ENCODE data around the gene SSBP4.

Gene SSBP4

DNA sequence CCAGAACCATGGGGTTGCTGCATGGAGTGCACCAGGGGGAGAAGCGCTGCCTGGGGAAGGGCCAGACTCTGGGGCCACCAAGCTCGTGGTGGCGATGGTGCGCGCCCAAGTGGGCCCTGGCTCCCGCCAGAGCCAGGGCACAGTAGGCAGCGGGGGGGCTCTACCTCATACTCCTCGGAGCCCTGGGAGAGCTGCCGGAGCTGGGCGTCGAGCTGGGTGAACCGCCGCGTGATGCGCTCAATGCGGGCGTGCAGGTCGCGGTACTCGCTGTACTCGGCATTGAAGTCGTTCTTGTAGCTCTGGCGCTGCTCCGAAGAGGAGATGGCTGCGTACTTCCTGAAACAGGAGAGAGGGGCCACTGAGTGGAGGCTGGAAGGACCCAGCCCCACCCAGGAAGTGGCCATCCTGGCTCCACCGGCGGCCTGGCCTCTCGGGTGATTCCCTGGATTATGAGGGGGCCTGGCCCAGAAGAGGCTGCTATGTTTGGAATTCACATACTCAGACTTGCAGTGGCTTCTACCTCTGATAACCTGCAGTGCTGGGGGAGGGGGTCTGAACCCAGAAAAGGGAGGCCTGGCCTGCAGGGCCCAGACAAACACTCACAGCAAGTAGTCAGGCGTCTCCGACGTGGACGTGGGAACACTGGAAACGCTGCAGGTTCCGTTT, 27.1 kb downstream of the SSBP4 start:
- DNase-seq, result no peak

DNA sequence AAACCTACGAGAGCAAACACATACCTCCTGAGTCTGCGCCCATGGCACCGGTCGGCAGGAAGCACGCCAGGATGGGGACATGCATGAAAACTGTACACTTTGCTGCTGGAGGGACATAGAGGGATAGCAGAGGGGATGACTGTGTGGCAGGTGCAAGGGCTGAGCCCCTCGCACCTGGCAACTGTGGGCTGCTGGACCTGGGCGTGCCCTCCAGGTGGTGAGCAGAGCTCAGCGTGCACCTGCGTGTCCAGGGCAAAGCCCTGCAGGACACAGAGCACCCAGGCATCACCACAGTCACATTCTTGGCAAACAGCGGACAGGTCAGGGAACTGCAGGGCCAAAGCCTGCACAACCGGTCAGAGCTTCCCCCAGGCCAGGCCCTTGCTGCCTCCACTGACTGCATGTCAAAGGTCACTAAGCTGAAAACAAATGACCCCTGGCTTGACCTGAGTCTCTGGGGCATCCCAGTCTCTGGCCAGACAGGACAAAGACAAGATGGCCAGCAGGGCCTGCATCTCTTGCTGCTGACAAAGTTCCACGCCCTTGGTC, 27.7 kb downstream of the SSBP4 start:
- no peak for DNase-seq

DNA sequence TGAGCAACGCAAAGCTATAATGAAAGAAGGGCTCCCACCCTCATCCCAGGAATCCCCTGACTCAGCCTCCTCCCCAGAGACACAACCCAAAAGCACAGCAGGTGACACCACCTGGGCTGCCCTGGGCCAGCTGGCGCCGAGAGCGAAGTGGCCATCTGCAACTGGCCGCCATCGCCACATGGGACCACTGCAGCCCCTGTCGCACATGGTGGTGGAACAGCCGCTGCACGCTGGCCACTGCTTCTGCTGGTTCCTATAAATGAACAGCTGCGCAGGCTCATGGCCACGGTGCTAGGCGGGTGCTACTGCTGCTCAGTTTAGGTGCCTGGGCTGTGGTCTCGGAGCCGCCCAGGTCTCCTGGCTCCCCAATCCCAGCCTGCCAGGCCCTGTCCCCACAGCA, 30.4 kb downstream of the SSBP4 start:
- no peak for DNase-seq

DNA sequence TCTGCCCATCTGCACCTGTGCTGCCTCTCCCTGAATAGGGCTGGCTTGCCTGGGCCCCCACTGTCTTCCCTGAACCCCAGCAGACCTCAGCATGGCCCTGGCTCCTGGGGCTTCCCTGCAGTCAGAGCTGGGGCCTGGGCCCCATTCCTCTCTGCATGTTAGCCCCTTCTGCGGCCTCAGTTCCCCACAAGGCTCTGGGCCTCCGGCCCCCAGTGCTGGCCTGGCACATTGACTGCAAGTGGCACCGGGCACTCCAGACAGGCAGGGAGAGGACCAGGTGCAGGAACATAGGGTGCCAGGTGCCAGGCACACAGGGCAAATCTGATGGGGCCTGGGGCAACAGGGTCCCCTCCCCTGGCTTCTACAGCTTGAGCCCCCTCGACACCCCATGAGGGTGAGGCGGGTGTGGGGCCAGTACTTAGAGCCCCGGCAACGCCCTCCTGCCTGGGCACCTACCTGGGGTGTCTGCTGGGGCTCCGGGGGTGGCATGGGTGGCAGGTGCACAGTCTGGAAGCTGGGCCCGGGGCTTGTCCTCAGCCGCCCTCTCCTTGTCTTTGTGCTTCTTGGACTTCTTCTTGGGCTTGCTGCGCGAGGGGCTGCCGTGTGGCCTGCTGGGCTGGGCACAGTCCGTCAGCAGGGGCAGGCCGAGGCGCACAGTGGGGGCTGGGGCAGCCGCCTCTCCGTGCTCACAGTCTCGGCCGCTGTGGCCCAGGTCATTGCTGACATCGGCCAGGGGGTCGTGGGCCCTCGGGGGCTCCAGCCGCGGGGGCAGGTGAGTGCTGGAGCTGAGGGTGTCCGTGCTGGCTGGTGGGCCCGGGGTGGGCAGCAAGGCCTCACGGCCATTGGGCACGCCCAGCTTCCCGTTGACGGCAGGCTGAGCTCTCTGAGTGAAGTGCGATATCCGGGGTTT, 31.1 kb downstream of the SSBP4 start:
- DNase-seq, result no peak

DNA sequence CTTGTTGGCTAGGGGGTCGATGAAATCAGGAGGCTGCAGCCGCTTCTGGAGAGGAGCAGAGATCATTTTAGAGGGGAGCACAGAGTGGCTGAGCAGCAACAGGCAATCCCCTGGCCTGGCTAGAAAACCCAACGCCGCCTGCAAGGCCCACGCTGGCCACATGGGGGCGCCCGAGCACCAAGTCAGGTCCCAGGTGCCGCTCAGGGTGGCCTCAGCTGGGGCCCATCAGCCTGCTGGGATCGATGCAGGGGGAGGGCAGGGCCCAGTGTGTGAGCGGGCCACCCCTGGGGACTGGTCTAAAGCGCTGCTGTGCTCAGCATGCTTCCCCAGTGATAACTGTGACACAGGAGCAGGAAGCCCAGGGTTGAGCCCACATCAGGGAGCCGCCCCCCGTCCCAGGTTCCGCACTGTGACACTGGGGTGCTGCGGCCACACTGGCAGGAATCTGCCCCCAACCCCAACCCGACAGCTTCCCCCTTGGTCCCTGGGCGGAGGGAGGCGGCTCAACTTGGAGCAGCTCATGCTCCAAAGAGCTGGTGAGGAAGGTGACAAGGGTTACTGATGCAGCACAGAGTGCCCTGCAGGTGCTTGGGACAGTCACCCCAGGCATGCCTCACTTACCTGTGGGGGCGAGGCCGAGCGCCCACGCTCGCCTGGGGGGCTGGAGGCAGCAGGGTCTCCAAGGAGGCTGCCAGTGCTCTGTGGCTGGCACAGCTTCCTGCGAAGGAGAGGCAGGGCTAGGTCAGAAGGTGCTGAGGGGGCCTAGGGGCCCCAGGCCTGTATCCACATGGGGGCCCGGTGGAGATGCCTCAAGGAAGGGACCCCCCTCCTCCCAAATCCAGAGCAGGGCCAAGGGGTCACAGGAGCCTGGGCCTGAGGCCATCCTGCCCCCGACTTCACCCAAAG, 32.0 kb downstream of the SSBP4 start:
- peak; percentile 96 for DNase-seq

DNA sequence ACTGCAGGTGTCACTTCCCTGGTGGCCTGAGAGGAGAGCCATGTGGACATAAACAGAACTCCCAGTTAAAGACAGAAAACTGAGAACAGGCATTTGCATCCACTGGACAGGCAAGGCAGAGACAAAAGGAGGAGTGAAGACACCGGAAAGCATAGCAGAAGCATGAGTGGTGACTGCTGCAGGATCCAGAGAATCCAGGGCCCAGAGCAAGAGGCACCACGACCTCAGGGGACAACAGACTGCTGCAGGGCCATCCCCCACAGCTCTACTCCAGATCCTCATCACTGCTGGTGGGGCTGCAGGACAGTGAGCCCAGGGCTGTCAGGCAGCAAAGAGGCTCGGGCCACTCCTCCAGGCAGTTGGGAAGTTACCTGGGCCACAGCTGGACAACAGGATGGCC, 33.2 kb downstream of the SSBP4 start:
- DNase-seq, result no peak

DNA sequence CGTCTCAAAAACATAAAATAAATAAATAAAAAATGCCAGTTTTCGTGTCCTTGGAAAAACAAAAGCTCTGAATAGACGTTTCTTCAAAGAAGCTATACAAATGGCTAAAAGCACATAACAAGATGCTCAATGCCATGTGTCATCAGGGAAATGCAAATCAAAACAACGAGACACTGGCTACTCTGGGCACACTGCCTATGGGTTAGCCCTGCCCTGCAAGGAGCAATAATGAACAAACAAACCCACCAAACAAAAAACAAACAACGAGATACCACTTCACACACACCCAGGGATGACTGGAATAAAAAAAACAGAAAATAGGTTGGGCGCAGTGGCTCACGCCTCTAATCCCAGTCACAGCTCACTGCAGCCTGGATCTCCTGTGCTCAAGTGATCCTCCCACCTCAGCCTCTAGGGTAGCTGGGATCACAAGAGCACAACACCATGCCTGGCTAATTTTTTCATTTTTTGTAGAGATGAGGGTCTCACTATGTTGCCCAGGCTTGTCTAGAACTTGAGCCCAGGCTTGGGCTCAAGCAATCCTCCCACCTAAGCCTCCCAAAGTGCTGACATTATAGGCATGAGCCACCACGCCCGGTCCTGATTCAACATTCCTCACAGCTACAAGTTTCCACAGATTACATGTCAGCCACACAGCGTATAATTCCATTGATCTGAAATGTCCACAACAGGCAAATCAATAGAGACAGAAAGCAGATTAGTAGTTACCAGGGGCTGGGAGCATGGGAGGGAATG, 34.2 kb downstream of the SSBP4 start:
- no peak for DNase-seq

DNA sequence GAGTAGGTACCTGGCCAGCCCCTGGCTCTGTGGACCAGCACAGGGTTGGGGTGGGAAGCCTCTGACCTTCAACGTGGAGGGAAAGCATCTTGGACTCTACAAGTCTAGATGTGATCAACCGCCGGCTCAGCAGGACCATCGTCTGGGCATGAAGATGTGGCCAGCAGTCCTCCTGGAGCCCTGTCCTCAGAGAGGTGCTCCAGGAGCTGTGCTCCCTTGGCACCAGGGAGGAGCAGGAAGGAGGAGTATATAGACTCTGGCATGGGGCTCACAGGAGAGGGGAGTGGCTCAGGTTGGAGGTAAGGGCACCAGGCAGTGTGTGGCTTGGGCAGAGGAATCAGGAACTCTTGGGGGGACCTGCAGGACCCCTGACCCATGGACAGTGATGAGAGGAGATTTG, 37.1 kb downstream of the SSBP4 start:
- no peak for DNase-seq

DNA sequence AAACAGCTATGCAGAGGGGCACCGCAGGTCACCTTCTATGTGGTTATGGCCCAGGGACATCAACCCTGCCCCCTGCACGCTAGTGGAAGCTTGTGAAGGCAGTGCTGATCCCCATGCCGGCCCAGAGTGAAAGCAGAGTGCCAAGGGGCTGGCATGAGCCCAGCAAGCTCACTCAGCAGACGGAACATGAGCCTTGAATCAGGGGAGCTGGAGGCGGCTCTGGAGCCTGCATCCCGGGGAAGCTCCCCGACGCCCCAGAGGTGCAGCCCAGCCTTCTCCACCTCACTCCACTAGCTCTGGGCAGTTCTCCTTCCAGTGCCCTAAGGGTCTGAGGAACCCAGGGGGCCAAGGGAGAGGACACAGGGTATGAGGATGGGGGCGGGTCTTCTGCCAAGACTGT, 37.8 kb downstream of the SSBP4 start:
- no peak for DNase-seq

DNA sequence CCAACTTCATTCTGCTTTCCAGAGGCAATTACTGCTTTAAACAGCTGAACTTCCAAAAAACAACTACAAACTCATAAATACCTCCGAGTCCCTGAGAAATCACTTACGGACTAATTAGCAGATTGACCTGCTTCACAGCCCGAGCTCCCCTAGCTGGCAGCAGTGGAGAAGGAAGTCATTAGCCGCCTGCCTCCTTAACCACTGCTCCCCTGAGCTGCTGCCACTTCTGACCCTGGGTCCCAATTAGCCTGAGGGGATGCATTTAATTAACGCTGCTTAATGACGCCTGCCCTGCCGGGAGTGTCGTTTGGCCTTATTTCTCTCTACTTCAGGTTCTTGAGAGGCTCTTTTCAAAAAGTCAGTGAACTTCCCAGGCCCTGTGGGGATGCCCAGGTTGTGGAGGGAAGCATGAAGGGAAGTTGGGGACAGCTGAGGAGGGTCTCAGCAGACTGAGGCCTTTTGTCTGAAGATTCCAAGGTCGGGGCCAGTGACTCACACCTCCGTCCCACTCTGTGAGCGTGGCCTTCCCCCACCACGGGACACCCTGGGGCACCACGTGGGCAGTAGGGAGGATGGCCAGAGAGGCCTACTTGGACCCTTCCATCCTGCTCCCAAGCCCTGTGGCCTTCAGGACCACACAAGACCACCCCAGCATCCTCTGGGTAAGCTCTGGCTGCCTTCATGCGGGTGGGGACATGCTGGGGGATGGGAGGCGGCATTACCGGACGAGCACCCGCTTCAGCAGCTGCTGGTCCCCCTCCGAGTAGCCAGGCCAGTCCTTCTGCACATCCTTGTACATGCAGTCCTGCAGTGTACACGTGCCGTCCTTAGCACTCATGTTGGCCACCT, 38.5 kb downstream of the SSBP4 start:
- DNase-seq, result no peak

DNA sequence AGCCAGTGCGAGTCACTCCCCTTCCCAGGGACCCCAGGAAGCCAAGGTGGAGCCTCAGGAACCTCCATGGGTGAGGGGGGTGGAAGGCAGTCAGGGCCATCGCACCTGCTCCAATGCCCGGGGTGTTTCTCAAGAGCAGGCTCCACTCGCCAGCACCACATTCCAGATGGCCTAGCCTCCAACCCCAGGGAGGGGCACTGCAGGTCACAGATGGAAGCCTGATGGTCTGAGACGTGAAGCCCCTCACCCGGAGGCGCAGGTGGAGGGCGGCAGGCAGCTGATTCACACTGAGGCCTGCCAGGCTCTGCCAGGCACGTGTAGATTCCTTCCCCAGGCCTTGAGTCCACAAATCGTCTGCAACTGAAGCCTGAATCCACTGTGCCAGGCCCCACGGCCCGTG, 41.7 kb downstream of the SSBP4 start:
- DNase-seq, result no peak

DNA sequence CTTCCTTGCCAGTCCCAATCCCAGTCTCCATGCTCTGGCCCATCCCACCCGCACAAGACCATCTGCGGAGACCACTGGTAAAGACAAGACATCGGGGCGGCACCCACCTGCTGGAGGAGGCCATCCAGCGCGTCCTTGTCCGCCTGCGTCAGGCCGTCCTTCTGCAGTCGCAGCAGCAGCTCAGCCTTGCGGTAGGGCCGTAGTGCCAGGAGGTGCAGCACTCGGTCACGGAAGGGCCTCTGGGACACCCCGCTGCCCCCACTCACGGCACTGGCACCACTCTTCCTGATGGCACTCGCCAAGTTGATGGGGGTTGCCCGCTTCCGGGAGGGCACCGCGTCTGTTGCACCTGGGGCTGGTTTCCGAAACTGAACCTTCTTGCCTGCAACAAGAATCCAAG, 42.3 kb downstream of the SSBP4 start:
- DNase-seq, result no peak

DNA sequence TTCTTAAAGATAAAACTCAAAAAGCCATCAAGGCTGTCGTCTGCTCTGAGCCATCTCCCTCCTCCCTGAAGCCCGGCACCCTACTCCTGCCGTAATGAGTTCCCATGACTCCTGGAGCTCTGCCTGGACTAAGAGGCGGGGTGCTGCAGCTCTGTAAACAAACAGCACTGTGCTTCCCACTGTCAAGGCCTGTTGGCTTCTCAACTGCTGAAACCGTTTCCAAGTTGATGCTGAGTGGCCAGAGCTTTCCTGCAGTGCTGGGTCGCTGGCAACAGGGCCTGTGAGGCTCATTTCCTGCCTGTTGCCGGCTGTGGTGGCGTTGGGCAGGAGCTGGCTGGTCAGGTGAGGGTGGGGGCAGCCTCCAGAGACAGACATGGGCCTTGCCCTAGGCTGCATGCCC, 45.4 kb downstream of the SSBP4 start:
- DNase-seq, result no peak

DNA sequence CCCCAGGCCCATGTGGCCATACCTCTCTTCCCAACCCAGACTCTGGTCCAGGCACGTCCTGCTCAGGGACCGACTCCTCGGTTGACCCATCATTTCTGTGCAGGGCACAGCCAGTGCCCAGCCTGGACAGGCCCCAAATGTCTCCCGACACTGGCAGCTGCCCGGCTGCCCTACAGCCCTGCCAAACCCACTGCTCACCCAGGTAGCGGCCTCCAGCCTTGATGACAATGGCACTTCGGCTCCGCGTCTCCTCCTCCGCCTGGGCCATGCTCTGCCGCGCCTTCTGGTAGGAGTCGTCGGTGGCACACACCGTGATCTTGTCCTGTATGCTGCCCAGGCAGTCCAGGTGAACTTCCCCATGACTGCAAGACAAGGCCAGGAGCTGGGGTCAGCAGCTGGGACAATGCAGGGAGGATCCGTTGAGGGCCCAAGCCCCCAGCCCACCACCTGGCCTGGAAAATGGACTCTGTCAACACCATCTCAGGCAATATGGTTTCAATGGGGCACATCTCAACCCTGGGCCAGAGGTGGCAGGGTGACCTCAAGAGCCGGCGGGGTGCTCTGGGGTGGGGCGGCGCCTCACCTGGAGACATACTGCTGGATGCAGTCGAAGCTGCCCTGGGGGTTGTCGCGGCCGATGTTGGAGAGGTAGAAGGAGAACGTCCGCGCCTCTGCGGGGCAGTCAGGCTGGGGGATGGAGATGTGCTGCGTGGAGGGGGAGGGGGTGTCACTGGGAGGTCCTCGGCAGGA, 46.2 kb downstream of the SSBP4 start:
- no peak for DNase-seq

DNA sequence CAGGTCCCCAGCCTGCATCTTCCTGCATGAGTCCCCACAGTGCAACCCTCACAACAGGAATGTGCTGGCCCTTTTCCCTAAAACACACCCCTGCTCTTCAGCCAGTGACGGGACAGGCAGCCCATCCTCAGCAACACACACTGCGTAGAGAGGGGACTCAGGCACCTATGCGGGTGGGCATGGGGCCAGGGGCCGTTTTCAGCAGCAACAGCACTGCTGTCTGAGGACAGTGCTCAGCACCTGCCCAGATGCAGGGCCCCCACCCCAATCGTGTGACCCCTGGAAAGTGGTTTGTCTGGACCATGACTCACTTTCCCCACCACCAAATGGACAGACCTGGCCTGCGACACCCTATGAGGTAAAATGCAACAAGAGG, 46.8 kb downstream of the SSBP4 start:
- no peak for DNase-seq

DNA sequence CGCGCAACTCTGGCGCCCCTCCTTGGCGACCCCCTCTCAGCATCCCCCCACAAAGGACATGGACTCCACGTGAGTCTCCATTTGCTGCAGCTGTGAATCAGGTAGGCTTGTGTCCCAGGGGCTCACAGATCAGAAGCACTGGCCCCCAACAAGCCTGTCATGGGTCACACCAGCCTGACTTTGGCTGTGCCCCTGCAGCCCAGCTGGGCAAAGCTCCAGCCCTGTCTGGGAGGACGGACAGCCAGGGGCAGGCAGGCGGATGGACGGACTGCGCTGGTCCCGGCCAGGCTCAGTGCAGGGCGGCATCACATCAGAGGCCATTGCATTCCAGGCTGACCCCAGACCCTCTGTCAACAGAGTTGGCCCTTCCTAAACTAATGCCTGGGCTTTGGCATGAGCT, 47.2 kb downstream of the SSBP4 start:
- no peak for DNase-seq

DNA sequence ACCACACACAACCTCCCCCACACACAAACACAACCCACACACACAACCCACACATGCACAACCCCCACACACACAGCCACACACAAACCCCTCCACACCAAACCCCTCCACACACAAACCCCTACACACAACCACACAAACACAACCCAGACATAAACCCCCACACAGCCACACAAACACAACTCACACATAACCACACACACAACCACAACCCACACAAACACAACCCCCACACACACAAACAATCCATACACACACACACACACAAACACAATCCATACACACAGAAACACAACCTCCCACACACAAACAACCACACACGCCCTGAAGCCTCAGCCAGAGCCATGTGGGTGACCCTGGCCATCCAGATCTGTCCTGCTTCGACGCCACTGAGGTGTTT, 48.8 kb downstream of the SSBP4 start:
- no peak for DNase-seq

DNA sequence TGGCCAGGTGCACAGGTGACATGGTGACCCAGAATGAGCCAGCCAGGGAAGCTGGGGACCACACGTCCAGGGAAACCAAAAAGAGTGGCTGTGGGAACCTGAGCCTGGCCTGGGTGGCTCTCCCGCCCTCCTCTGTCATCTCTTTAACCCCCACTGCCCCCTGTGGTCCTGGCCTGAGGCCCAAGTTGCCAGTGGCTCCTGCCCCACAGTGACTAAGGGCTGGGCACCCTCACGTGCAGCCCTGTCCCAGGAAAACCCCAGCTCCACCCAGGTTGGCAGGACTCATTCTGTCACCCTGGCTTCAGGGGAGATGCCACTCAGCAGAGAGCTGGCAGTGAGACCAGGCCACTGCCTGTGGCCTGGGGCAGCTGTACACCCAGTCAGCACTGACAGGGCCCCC, 49.3 kb downstream of the SSBP4 start:
- DNase-seq, result no peak

DNA sequence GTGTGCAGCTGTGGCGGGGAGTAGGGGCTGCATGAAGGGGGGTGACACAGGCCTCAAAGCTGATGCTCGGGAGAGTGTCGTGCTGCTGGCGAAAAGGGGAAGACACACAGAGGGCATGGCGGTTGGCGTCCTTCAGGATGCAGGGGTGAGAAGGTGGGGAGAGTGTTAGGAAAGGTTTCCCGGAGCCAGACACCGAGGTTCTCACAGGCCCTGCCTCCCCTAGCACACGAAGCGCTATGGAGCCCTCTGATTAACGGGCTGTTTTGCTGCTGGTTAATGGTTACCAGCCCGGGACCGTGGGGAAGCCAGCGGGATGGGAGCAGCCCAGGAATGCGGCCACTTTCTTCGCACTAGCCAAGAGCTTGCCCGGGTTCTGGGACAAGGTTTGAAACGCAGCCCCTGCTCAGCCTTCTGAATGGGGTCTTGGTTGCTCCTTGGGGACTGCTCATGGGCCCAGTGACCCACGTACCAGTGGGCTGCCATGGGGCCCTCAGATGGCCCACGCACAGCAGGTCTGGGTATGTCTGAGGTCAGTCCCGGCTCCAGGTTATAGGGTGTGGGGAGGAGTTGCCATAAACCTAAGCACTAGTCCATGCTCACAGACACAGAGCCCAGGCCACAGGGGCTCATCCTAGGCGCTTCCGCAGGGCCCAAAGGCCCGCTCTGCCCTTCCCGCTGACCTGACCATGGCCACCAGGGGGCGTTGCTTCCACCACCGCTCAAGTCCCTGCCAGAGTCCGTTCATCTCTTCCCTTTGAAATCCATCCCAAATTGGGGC, 50.1 kb downstream of the SSBP4 start:
- DNase-seq, result peak; percentile 88

DNA sequence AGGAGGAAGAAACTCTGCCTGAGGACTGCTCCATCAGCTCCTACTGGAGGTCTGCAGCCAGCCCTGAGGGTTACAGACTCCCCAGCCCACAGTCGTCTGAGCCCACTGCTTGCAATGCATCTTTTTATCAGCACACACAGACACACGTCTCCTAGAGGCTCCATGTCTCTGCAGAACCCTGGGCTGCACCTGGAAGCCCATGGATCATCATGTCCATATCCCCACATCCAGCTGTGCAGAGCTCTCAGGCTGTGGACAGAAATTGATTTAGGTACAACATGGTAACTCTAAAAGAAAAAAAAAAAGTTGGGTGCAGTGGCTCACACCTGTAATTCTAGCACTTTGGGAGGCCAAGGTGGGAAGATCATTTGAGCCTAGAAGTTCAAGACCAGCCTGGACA, 51.6 kb downstream of the SSBP4 start:
- DNase-seq, result no peak

All from activated effector memory CD4-positive, alpha-beta T cell treated with anti-CD3 and anti-CD28 coated beads, Interleukin-2, amount 50 U/mL, for 16 hours (primary cell).